ENCODE measurements around the gene LGALS12. TPM values are rescaled to one million over a fixed set of nuclear protein-coding genes. Genes with fewer than 3 reads are reported as not detected.
"Not testable (repeated sequence)": the region's sequence is repeated elsewhere in the genome, so short reads cannot be mapped to it uniquely, and the experiment has no call there.

Gene LGALS12
- total RNA-seq, 4 donors from 2014 or later, result 0.47 to 2.0 TPM; not detected in 2

DNA sequence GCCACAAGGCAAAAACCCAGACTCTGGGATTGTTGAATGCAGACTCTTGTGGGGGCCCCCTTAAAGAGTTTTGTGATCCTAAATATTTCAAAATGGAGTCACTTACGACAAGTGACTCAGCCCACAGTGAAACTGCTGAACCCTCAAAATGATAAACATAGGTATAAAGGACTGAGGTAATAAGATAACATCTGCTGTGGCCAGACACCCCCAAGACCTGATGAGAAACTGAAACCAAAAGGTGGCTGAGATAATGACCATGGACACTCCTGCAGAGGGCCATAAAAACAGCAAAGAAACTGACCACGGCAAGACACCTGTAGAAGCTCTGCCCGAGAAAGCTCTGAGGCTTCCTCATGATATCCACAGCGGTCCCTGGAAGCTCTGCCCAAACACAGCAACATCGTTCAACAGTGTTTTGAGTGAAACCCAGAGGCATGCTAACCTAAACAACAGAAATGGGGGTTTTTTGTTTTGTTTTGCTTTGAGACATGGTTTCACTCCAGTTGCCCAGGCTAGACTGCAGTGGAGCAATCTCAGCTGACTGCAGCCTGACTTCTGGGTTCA, 29.1 kb downstream of the LGALS12 start:
- H3K36me3 ChIP-seq, result peaks cover 0 to 9% of the 10 kb centered on the region in 2 donors
- TF ChIP-seq POLR2AphosphoS5 (IDR thresholded peaks at IDR 0.05), result no peak
- TF ChIP-seq EP300 (IDR thresholded peaks at IDR 0.05), result no peak
- TF ChIP-seq CTCF (IDR thresholded peaks at IDR 0.05), result no peak
- no peak for TF ChIP-seq POLR2A (IDR thresholded peaks at IDR 0.05)
- peak overlapping the region in 1 of 4 donors; percentile 90 for H3K27ac ChIP-seq
- ATAC-seq, result no peak
- peaks cover 6 to 51% (median 18%) of the 10 kb centered on the region in 3 donors for H3K4me1 ChIP-seq
- H3K9me3 ChIP-seq, result no peaks in the 10 kb centered on the region
- H3K27me3 ChIP-seq, result no peaks in the 10 kb centered on the region
- 80 to 90% methylated on average over 1 to 4 of the region's 5 CpGs for WGBS, 2 donors (ENCODE audit: low coverage in 1 of 2)
- no peak overlapping the region for H3K4me3 ChIP-seq

DNA sequence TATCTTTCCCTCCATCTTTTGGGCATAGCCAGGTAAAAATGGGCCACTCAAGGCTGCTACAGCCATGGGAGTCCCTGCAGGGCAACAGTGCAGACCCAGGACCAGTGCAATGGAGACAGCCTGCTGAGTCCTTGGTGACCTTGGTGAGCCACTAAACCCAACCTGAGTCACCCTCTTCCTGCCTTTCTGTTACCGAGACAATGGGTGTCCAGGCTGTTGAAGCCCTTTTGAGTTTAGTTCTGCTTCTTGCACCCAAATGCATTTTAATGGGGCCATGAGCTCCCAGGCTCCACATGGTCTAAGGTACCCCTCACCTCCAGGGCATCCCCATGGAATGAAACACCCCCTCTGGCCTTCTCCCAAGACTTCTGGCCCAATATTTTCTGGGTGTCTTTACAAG, 29.9 kb downstream of the LGALS12 start:
- no peaks in the 10 kb centered on the region for H3K27me3 ChIP-seq
- H3K27ac ChIP-seq, result peak overlapping the region; percentile 75 to 96 (median 90)
- H3K4me1 ChIP-seq, result peaks cover 6 to 51% (median 18%) of the 10 kb centered on the region in 3 donors
- ATAC-seq, result no peak
- peaks cover 0 to 17% of the 10 kb centered on the region in 2 donors for H3K36me3 ChIP-seq
- H3K9me3 ChIP-seq, result no peaks in the 10 kb centered on the region
- H3K4me3 ChIP-seq, result no peak overlapping the region
- WGBS, 2 donors (ENCODE audit: low coverage in 1 of 2), result 80% methylated on average over 1 of the region's 1 CpG; no CpG with 5 or more reads in 1 of the 2 donors
- TF ChIP-seq EP300 (IDR thresholded peaks at IDR 0.05), result no peak
- TF ChIP-seq POLR2A (IDR thresholded peaks at IDR 0.05), result no peak
- TF ChIP-seq POLR2AphosphoS5 (IDR thresholded peaks at IDR 0.05), result no peak
- TF ChIP-seq CTCF (IDR thresholded peaks at IDR 0.05), result no peak

DNA sequence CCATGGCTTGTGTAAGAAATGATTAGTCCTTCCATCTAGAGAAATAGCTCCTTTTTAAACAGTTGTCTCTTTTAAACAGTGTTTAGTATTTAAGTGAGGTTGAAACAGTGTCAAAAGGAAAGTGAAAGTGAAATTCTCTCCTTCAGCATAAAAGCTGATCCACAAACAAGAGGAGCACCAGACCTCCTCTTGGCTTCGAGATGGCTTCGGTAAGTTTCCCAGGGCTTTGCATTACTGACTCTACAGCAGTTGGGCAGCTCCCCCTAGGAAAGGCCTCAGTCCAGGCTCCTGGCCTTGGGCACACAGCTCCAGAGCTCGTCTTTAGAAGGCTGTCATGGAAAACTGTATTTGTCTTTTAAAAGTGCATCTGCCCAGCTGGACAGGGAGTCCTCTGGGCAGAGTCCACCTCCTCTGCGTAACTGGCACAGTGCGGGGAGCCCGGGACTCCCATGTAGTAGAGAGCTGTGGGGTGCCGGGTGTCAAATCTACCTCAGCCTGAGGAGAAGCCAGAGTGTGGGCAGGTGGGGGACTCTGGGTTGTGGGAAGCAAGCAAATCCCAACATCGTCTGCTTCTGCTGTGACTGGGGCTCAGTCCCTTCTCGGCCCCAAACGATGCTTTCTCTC, 30.9 kb downstream of the LGALS12 start, which contains the start of gene PLAAT4:
PLAAT4 (plus strand) TSS at position 140 of the 624 bp plus-strand sequence; CDS start at position 201, 61 bp downstream.
- TF ChIP-seq CTCF (IDR thresholded peaks at IDR 0.05), result peak in 1 of 4 experiments; percentile 28
- peak; percentile 48 for TF ChIP-seq POLR2AphosphoS5 (IDR thresholded peaks at IDR 0.05)
- TF ChIP-seq EP300 (IDR thresholded peaks at IDR 0.05), result no peak
- no peak for TF ChIP-seq POLR2A (IDR thresholded peaks at IDR 0.05)
- Histone ChIP-seq H3K27me3 (no peaks in the 10 kb centered on the region), H3K9me3 (no peaks in the 10 kb centered on the region), H3K36me3 (peaks cover 0 to 17% of the 10 kb centered on the region in 2 donors), H3K27ac (peak within 1 kb of the TSS; percentile 75 to 96 (median 90)), H3K4me1 (peaks cover 6 to 44% (median 18%) of the 10 kb centered on the region in 3 donors), H3K4me3 (peak within 1 kb of the TSS; percentile 29 to 54)
- 0 to 6% methylated on average over 2 to 6 of the region's 10 CpGs for WGBS, 2 donors (ENCODE audit: low coverage in 1 of 2)
- ATAC-seq, result peak; percentile 32

DNA sequence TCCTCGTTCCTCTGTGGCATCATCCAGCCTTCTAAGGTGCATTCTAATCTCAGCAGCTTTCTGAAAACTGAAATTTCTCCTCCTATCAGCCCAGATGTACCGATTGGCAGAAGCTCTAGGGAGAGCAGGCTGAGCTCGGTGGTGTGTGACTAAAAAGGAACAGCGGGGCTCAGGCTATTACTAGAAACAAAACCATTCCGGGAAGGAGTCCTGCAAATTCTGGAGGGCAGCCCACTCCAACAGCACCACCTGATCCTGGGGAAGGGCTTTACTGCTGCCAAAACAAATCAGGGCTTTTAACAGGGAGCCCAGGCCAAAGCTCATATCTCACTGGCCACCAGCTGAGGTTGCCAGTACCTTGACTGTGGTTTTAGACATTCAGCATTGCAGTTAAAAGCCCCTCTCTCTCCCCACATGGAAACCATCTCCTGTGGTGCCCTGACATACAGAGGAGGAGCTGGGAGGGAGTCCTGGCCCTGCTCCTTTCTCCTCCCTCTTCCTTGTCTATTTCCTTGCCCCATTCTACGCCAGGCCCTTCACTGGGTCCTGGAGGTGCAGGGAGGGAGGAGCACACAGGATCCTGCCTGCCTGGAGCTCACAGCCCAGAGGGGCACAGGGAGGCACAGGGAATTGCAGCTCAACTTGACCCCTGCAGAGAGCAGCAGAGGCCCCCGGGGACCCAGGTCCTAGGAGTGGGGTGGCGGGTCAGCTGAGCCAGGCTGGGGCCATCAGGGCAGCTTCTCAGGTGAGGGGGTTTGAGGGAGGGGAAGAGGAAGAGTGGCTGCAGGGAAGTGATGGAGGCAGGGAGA, 31.6 kb downstream of the LGALS12 start:
- Histone ChIP-seq H3K27ac (peak overlapping the region; percentile 75 to 96 (median 90)), H3K36me3 (peaks cover 0 to 17% of the 10 kb centered on the region in 2 donors), H3K4me1 (peaks cover 6 to 44% (median 18%) of the 10 kb centered on the region in 3 donors), H3K4me3 (peak overlapping the region; percentile 29 to 54), H3K9me3 (no peaks in the 10 kb centered on the region), H3K27me3 (no peaks in the 10 kb centered on the region)
- 0 to 10% methylated on average over 2 of the region's 8 CpGs for WGBS, 2 donors (ENCODE audit: low coverage in 1 of 2)
- peak; percentile 90 for ATAC-seq
- TF ChIP-seq EP300 (IDR thresholded peaks at IDR 0.05), result no peak
- TF ChIP-seq POLR2AphosphoS5 (IDR thresholded peaks at IDR 0.05), result peak; percentile 81
- no peak for TF ChIP-seq CTCF (IDR thresholded peaks at IDR 0.05)
- TF ChIP-seq POLR2A (IDR thresholded peaks at IDR 0.05), result no peak

DNA sequence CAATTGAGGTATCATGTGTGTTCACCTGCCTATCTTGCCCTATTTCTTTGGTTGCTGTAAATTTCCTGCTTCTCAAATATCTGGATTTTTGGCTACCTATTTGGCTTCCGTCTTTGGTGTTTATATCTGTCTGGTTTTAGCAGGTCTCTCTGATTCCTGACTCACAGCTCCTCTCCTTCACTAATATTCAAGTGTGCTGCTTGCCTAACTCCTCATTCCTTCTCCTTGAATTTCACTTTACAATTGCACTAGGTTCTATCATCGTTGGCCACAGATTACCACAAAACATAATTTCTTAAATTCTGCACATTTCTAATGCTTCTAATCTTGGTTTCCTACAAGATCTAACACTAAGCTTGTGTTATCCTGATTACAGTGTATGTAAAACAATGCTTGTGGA, 36.6 kb downstream of the LGALS12 start:
- peaks cover 6 to 29% (median 11%) of the 10 kb centered on the region in 3 donors for H3K4me1 ChIP-seq
- not testable (repeated sequence) for H3K27ac ChIP-seq, H3K27me3 ChIP-seq, H3K4me3 ChIP-seq, H3K9me3 ChIP-seq, ATAC-seq
- WGBS, 2 donors (ENCODE audit: low coverage in 1 of 2), result 63% methylated on average over 2 of the region's 2 CpGs; no CpG with 5 or more reads in 1 of the 2 donors
- H3K36me3 ChIP-seq, result peaks cover 0 to 65% of the 10 kb centered on the region in 2 donors

Measured in gastroesophageal sphincter (tissue), 4 donors.